ENCODE measurements around the gene NEFH.

NEFH gene

GRCh38 chr22:29476116-29476515 lies 3.9 kb upstream of the NEFH start:
- H2AFZ ChIP-seq (ENCODE audit: low read depth, low read length), result no peak overlapping the region
- H3K36me3 ChIP-seq (ENCODE audit: insufficient read depth, low read length), result no peaks in the 10 kb centered on the region
- peaks cover 36% of the 10 kb centered on the region for H3K27me3 ChIP-seq (ENCODE audit: insufficient read depth, low read length)
- peaks cover 22% of the 10 kb centered on the region for H3K4me1 ChIP-seq (ENCODE audit: insufficient read depth, low read length)
- H3K4me3 ChIP-seq (ENCODE audit: low read length), result no peak overlapping the region
- peaks cover 5% of the 10 kb centered on the region for H3K9me3 ChIP-seq (ENCODE audit: low read length)

GRCh38 chr22:29477723-29478318 lies 2.2 kb upstream of the NEFH start:
- Histone ChIP-seq H2AFZ (ENCODE audit: low read depth, low read length) (no peak overlapping the region), H3K4me3 (ENCODE audit: low read length) (no peak overlapping the region), H3K9me3 (ENCODE audit: low read length) (peaks cover 5% of the 10 kb centered on the region), H3K36me3 (ENCODE audit: insufficient read depth, low read length) (no peaks in the 10 kb centered on the region), H3K27me3 (ENCODE audit: insufficient read depth, low read length) (peaks cover 42% of the 10 kb centered on the region), H3K4me1 (ENCODE audit: insufficient read depth, low read length) (peaks cover 28% of the 10 kb centered on the region)

DNA sequence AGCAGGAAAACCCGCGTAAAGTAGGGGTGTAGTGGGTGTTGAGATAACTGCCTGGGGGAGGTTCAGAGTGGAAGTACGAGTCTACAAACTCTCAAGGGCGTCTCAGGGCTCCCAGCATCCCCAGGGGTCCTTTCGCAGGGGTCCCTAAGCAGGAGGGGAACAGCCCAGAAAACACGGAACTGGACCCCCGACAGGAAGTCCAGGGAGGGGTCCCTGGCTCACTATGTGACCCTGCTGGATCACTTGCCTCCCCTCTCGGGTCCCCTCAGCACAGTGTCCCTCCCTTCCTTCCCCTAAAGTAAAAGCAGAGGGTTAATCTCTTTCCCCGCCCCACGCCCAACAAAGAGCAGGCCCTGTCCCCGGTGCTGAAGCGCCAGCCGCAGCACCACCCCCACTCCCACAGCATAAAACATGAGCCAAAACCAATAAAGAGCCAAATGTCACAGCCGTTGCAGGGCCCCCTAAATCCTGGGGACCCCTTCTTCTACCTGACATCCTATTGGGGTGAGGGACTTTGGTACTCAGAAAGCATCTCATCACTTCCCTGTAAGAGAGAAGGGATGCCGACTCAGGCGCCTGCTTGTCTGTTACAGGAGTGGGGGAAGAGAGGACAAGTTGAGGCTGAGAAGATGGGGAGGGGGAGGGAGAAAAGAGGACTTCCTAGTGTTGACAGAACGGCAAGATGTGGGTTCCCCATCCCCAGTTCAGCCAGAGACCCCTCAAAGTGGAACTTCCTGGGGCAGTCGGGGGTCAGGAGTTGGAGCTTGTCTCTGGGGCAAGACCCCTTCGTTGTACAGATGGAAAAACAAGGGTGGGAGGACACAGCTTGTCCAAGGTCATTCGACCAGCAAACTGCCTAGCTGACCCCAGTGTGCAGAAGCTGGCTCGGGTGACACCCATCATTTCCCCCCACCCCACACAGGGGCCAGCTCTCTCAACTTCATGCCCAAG lies 1.4 kb upstream of the NEFH start:
- no peak overlapping the region for H2AFZ ChIP-seq (ENCODE audit: low read depth, low read length)
- H3K4me3 ChIP-seq (ENCODE audit: low read length), result no peak overlapping the region
- peaks cover 28% of the 10 kb centered on the region for H3K4me1 ChIP-seq (ENCODE audit: insufficient read depth, low read length)
- H3K36me3 ChIP-seq (ENCODE audit: insufficient read depth, low read length), result no peaks in the 10 kb centered on the region
- H3K9me3 ChIP-seq (ENCODE audit: low read length), result peaks cover 5% of the 10 kb centered on the region
- H3K27me3 ChIP-seq (ENCODE audit: insufficient read depth, low read length), result peaks cover 42% of the 10 kb centered on the region

GRCh38 chr22:29480262-29480511 lies 169 bp downstream of the NEFH start:
- Histone ChIP-seq H2AFZ (ENCODE audit: low read depth, low read length) (peak overlapping the region; percentile 14), H3K36me3 (ENCODE audit: insufficient read depth, low read length) (no peaks in the 10 kb centered on the region), H3K4me3 (ENCODE audit: low read length) (peak overlapping the region; percentile 41), H3K9me3 (ENCODE audit: low read length) (peaks cover 5% of the 10 kb centered on the region), H3K27me3 (ENCODE audit: insufficient read depth, low read length) (peaks cover 42% of the 10 kb centered on the region), H3K4me1 (ENCODE audit: insufficient read depth, low read length) (peaks cover 28% of the 10 kb centered on the region)

GRCh38 chr22:29480512-29481264 lies 670 bp downstream of the NEFH start:
- H3K4me1 ChIP-seq (ENCODE audit: insufficient read depth, low read length), result peaks cover 28% of the 10 kb centered on the region
- peak overlapping the region; percentile 41 for H3K4me3 ChIP-seq (ENCODE audit: low read length)
- no peaks in the 10 kb centered on the region for H3K36me3 ChIP-seq (ENCODE audit: insufficient read depth, low read length)
- peaks cover 42% of the 10 kb centered on the region for H3K27me3 ChIP-seq (ENCODE audit: insufficient read depth, low read length)
- H3K9me3 ChIP-seq (ENCODE audit: low read length), result peaks cover 5% of the 10 kb centered on the region
- H2AFZ ChIP-seq (ENCODE audit: low read depth, low read length), result peak overlapping the region; percentile 14

GRCh38 chr22:29481265-29482000 lies 1.4 kb downstream of the NEFH start:
- peaks cover 42% of the 10 kb centered on the region for H3K27me3 ChIP-seq (ENCODE audit: insufficient read depth, low read length)
- peaks cover 28% of the 10 kb centered on the region for H3K4me1 ChIP-seq (ENCODE audit: insufficient read depth, low read length)

GRCh38 chr22:29482253-29482652 lies 2.2 kb downstream of the NEFH start:
- peaks cover 42% of the 10 kb centered on the region for H3K27me3 ChIP-seq (ENCODE audit: insufficient read depth, low read length)
- no peak overlapping the region for H3K4me3 ChIP-seq (ENCODE audit: low read length)
- no peaks in the 10 kb centered on the region for H3K36me3 ChIP-seq (ENCODE audit: insufficient read depth, low read length)
- H2AFZ ChIP-seq (ENCODE audit: low read depth, low read length), result no peak overlapping the region
- H3K4me1 ChIP-seq (ENCODE audit: insufficient read depth, low read length), result peaks cover 28% of the 10 kb centered on the region
- peaks cover 5% of the 10 kb centered on the region for H3K9me3 ChIP-seq (ENCODE audit: low read length)

More at GRCh38 chr22:29481265-29482000, 1.4 kb downstream of the NEFH start:
- Histone ChIP-seq H3K9me3 (ENCODE audit: low read length) (peaks cover 5% of the 10 kb centered on the region), H3K36me3 (ENCODE audit: insufficient read depth, low read length) (no peaks in the 10 kb centered on the region), H2AFZ (ENCODE audit: low read depth, low read length) (no peak overlapping the region), H3K4me3 (ENCODE audit: low read length) (peak overlapping the region; percentile 41)

- peaks cover 38% of the 10 kb centered on the region for H3K27me3 ChIP-seq (ENCODE audit: insufficient read depth, low read length)
- peaks cover 5% of the 10 kb centered on the region for H3K9me3 ChIP-seq (ENCODE audit: low read length)
- no peak overlapping the region for H3K4me3 ChIP-seq (ENCODE audit: low read length)
- H3K36me3 ChIP-seq (ENCODE audit: insufficient read depth, low read length), result no peaks in the 10 kb centered on the region
- H3K4me1 ChIP-seq (ENCODE audit: insufficient read depth, low read length), result peaks cover 27% of the 10 kb centered on the region
- H2AFZ ChIP-seq (ENCODE audit: low read depth, low read length), result no peak overlapping the region
Measured at GRCh38 chr22:29482726-29483125, 2.7 kb downstream of the NEFH start.

- Histone ChIP-seq H3K27me3 (ENCODE audit: insufficient read depth, low read length) (peaks cover 33% of the 10 kb centered on the region), H3K36me3 (ENCODE audit: insufficient read depth, low read length) (no peaks in the 10 kb centered on the region), H3K4me1 (ENCODE audit: insufficient read depth, low read length) (peaks cover 21% of the 10 kb centered on the region), H2AFZ (ENCODE audit: low read depth, low read length) (no peak overlapping the region), H3K9me3 (ENCODE audit: low read length) (peaks cover 5% of the 10 kb centered on the region), H3K4me3 (ENCODE audit: low read length) (no peak overlapping the region)
Measured at GRCh38 chr22:29483254-29483653, 3.2 kb downstream of the NEFH start.

DNA sequence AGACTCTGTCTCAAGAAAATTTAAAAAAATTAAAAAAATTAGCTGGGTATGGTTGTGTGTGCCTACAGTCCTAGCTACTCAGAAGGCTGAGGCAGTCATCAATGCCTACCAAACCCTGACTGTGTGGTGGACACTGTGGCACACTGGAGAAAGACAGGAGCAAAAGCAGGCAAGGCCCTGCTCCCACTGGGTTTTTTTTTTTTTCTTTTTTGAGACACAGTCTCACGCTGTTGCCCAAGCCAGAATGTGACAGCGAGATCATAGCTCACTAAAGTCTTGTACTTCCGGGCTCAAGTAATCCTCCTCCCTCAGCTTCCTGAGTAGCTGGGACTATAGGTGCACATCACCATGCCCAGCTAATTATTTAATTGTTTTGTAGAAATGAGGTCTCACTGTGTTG lies 4.6 kb downstream of the NEFH start:
- peaks cover 7% of the 10 kb centered on the region for H3K9me3 ChIP-seq (ENCODE audit: low read length)
- no peak overlapping the region for H2AFZ ChIP-seq (ENCODE audit: low read depth, low read length)
- H3K27me3 ChIP-seq (ENCODE audit: insufficient read depth, low read length), result peaks cover 21% of the 10 kb centered on the region
- no peaks in the 10 kb centered on the region for H3K36me3 ChIP-seq (ENCODE audit: insufficient read depth, low read length)
- no peak overlapping the region for H3K4me3 ChIP-seq (ENCODE audit: low read length)
- H3K4me1 ChIP-seq (ENCODE audit: insufficient read depth, low read length), result peaks cover 19% of the 10 kb centered on the region

DNA sequence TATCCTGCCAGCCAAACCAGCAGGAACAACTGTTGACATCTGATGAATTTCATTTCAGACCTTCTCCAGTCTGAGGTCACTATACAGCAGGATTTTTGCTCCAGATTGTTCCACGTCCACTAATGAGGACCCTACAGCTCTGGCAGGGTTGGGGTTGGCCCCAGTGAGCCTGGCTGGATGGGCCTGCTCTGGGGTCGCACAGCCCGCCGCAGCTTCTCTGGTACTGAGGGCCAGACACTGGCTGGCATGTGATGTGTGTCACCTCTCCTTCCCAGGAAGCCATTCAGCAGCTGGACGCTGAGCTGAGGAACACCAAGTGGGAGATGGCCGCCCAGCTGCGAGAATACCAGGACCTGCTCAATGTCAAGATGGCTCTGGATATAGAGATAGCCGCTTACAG lies 5.4 kb downstream of the NEFH start:
- Histone ChIP-seq H3K9me3 (ENCODE audit: low read length) (peaks cover 6% of the 10 kb centered on the region), H3K27me3 (ENCODE audit: insufficient read depth, low read length) (peaks cover 13% of the 10 kb centered on the region), H3K36me3 (ENCODE audit: insufficient read depth, low read length) (no peaks in the 10 kb centered on the region), H3K4me1 (ENCODE audit: insufficient read depth, low read length) (peaks cover 11% of the 10 kb centered on the region), H3K4me3 (ENCODE audit: low read length) (no peak overlapping the region), H2AFZ (ENCODE audit: low read depth, low read length) (no peak overlapping the region)

GRCh38 chr22:29487426-29487986 lies 7.5 kb downstream of the NEFH start:
- no peaks in the 10 kb centered on the region for H3K4me1 ChIP-seq (ENCODE audit: insufficient read depth, low read length)
- H3K9me3 ChIP-seq (ENCODE audit: low read length), result peaks cover 2% of the 10 kb centered on the region
- no peak overlapping the region for H2AFZ ChIP-seq (ENCODE audit: low read depth, low read length)
- H3K27me3 ChIP-seq (ENCODE audit: insufficient read depth, low read length), result no peaks in the 10 kb centered on the region
- no peak overlapping the region for H3K4me3 ChIP-seq (ENCODE audit: low read length)
- no peaks in the 10 kb centered on the region for H3K36me3 ChIP-seq (ENCODE audit: insufficient read depth, low read length)

Data from neuron (in vitro differentiated cells).